Tibial nerve (tissue), 4 donors: ENCODE results near the gene ERVK3-1. TPM values are rescaled to one million over a fixed set of nuclear protein-coding genes. Genes with fewer than 3 reads are reported as not detected.
"Not testable (repeated sequence)": the region's sequence is repeated elsewhere in the genome, so short reads cannot be mapped to it uniquely, and the experiment has no call there.

Experiments
- DNase-seq, 2 donors: peaks; one replicate each; pipeline ENCODE4 v3.0.0-alpha.2; 2019; ENCODE audit warnings: low spot score in 2 of 2
- H3K27ac ChIP-seq, 4 donors: fragments of 200-600 bp; sonication (generic) in 3 of 4; one replicate each; pipeline ENCODE4 v1.5.1; 2017 to 2019; ENCODE audit warnings: mild to moderate bottlenecking in 1 of 4
- H3K27me3 ChIP-seq, 2 donors: fragments of 200-600 bp; sonication (generic) in 1 of 2; one replicate each; pipeline versions ENCODE4 v1.5.1 to v1.6.0; 2017 to 2019
- H3K36me3 ChIP-seq, 3 donors: fragments of 200-600 bp; sonication (generic); one replicate each; pipeline ENCODE4 v1.5.1; 2018 to 2019
- H3K4me1 ChIP-seq, 4 donors: fragments of 200-600 bp; sonication (generic) in 3 of 4; one replicate each; pipeline ENCODE4 v1.5.1; 2017 to 2019
- H3K4me3 ChIP-seq, 4 donors: fragments of 200-600 bp; sonication (generic) in 3 of 4; one replicate each; pipeline ENCODE4 v1.5.1; 2017 to 2019; ENCODE audit warnings: mild to moderate bottlenecking in 1 of 4, moderate library complexity in 1 of 4
- H3K9me3 ChIP-seq, 4 donors: fragments of 200-600 bp; sonication (generic) in 3 of 4; one replicate each; pipeline ENCODE4 v1.5.1; 2017 to 2019
- CTCF ChIP-seq, 5 experiments: fragments of 200-600 bp in 3 of 5; fragments of 450-650 bp in 2 of 5; sonication (generic) in 3 of 5; IDR thresholded peaks; one replicate each; pipeline ENCODE4 v1.5.1; 2016 to 2019; ENCODE audit warnings: antibody characterized with exemption in 5 of 5, mild to moderate bottlenecking in 3 of 5, moderate library complexity in 2 of 5
- EP300 ChIP-seq, 2 donors: sonication (generic); formaldehyde crosslinking; IDR thresholded peaks; one replicate each; pipeline ENCODE4 v1.6.1; 2017; ENCODE audit warnings: antibody characterized with exemption in 2 of 2, mild to moderate bottlenecking in 1 of 2
- POLR2A ChIP-seq, 2 donors: fragments of 450-650 bp; IDR thresholded peaks; one replicate each; pipeline ENCODE4 v1.6.1; 2017; ENCODE audit warnings: antibody characterized with exemption in 2 of 2, mild to moderate bottlenecking in 2 of 2, moderate library complexity in 2 of 2
- WGBS, 2 donors: methylation state at CpG; one replicate each; pipeline ENCODE4 v1.1.5; 2018; 5-methylcytosine and 5-hydroxymethylcytosine counted together
- total RNA-seq, 4 donors: library from RNA; depleted of rRNA; stranded (reverse); fragments of >200 nt; gene quantifications; one replicate each; pipeline ENCODE4 v1.1.0, GENCODE V29; 2016

The ERVK3-1 gene
- total RNA-seq = 10 to 100 TPM; 30.0 to 59.2 (median 45.9) TPM

- TF ChIP-seq POLR2A (IDR thresholded peaks at IDR 0.05) (peak; percentile 59 to 85), EP300 (IDR thresholded peaks at IDR 0.05) (peak; percentile 95 to 97), CTCF (IDR thresholded peaks at IDR 0.05) (peak in 4 of 5 experiments; percentile 4 to 84 (median 45))
- peak; percentile 83 to 87 for DNase-seq
- Histone ChIP-seq H3K27ac (peak within 1 kb of the TSS; percentile 75 to 95 (median 90)), H3K36me3 (peaks cover 0 to 62% (median 8%) of the 10 kb centered on the region in 3 donors), H3K9me3 (peaks cover 0 to 13% (median 0%) of the 10 kb centered on the region in 4 donors), H3K27me3 (no peaks in the 10 kb centered on the region), H3K4me3 (peak within 1 kb of the TSS; percentile 75 to 95 (median 80)), H3K4me1 (peaks cover 0 to 29% (median 14%) of the 10 kb centered on the region in 4 donors)
- 0 to 1% methylated on average over 54 to 55 of the region's 55 CpGs for WGBS, 2 donors
Measured at GRCh38 chr19:58305065-58305931, at the start of gene ERVK3-1. TSS of gene ERVK3-1 (plus strand) at chr19:58305377. CDS start at chr19:58312169, 6,792 bp downstream.

- H3K4me1 ChIP-seq, DNase-seq, H3K27me3 ChIP-seq, H3K4me3 ChIP-seq, H3K27ac ChIP-seq: not testable (repeated sequence)
- H3K9me3 ChIP-seq = peaks cover 34 to 100% (median 79%) of the 10 kb centered on the region in 4 donors
- WGBS, 2 donors = 40 to 50% methylated on average over 4 of the region's 4 CpGs
- H3K36me3 ChIP-seq = peaks cover 0 to 100% (median 44%) of the 10 kb centered on the region in 3 donors
Measured at GRCh38 chr19:58258259-58258658, 46.9 kb upstream of the ERVK3-1 start.

GRCh38 chr19:58261600-58261967, 43.6 kb upstream of the ERVK3-1 start:
- H3K36me3 ChIP-seq = peaks cover 0 to 100% (median 28%) of the 10 kb centered on the region in 3 donors
- 94% methylated on average over 3 of the region's 3 CpGs for WGBS, 2 donors
- H3K9me3 ChIP-seq = peaks cover 34 to 100% (median 79%) of the 10 kb centered on the region in 4 donors
- DNase-seq = no peak
- no peaks in the 10 kb centered on the region for H3K27me3 ChIP-seq
- H3K4me3 ChIP-seq = no peak overlapping the region
- TF ChIP-seq EP300 (IDR thresholded peaks at IDR 0.05) (no peak), CTCF (IDR thresholded peaks at IDR 0.05) (no peak), POLR2A (IDR thresholded peaks at IDR 0.05) (no peak)
- no peak overlapping the region for H3K27ac ChIP-seq
- no peaks in the 10 kb centered on the region for H3K4me1 ChIP-seq

- H3K4me3 ChIP-seq = no peak overlapping the region
- no peak for TF ChIP-seq EP300 (IDR thresholded peaks at IDR 0.05)
- TF ChIP-seq POLR2A (IDR thresholded peaks at IDR 0.05) = no peak
- TF ChIP-seq CTCF (IDR thresholded peaks at IDR 0.05) = no peak
- WGBS, 2 donors = 95 to 96% methylated on average over 19 of the region's 19 CpGs
- H3K27ac ChIP-seq = no peak overlapping the region
- H3K36me3 ChIP-seq = peaks cover 0 to 100% (median 28%) of the 10 kb centered on the region in 3 donors
- H3K9me3 ChIP-seq = peaks cover 34 to 100% (median 78%) of the 10 kb centered on the region in 4 donors
- no peak for DNase-seq
- no peaks in the 10 kb centered on the region for H3K4me1 ChIP-seq
- no peaks in the 10 kb centered on the region for H3K27me3 ChIP-seq
Measured at GRCh38 chr19:58261968-58262921, 42.9 kb upstream of the ERVK3-1 start.

GRCh38 chr19:58262922-58263296, 42.3 kb upstream of the ERVK3-1 start:
- TF ChIP-seq POLR2A (IDR thresholded peaks at IDR 0.05) = no peak
- Histone ChIP-seq H3K27ac (no peak overlapping the region), H3K27me3 (no peaks in the 10 kb centered on the region), H3K36me3 (peaks cover 0 to 100% (median 28%) of the 10 kb centered on the region in 3 donors), H3K4me3 (no peak overlapping the region), H3K4me1 (no peaks in the 10 kb centered on the region), H3K9me3 (peaks cover 34 to 100% (median 75%) of the 10 kb centered on the region in 4 donors)
- WGBS, 2 donors = 95 to 99% methylated on average over 7 of the region's 7 CpGs
- no peak for DNase-seq
